Measurements from ENCODE around the gene HMGCR.
"Not testable (repeated sequence)": the region's sequence is repeated elsewhere in the genome, so short reads cannot be mapped to it uniquely, and the experiment has no call there.

The HMGCR gene

DNA sequence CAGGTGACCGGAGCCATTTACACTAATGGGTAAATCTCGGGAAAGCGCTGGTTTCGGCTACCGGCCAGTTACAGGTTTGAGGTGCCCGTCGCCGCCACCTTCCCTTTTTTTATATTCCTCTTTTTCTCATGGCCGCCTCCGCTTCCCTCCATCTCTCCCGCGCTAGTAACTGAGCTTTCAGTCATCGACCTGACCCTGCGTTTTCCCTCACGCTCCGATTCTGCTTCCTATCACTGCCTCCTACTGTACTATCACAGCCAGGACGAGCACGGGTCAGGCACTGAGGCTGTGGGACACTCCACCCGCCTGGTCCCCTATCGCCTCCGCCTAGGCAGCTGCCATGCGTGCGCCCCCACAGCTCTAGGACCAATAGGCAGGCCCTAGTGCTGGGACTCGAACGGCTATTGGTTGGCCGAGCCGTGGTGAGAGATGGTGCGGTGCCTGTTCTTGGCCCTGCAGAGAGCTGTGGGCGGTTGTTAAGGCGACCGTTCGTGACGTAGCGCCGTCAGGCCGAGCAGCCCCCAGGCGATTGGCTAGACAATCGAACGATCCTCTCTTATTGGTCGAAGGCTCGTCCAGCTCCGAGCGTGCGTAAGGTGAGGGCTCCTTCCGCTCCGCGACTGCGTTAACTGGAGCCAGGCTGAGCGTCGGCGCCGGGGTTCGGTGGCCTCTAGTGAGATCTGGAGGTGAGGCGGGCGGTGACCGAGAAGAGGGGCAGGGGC lies at the start of gene HMGCR:
TSS of gene HMGCR (plus strand) at position 606 of the 722 bp plus-strand sequence. CDS start 5,386 bp downstream, outside the sequence.
- DNase-seq = peak; percentile 94

GRCh38 chr5:75291844-75292243 lies 45.2 kb upstream of the HMGCR start:
- DNase-seq = not testable (repeated sequence)

- DNase-seq = no peak
Measured at GRCh38 chr5:75300084-75300483, 36.9 kb upstream of the HMGCR start.

GRCh38 chr5:75303419-75303818 lies 33.6 kb upstream of the HMGCR start:
- DNase-seq = no peak

DNA sequence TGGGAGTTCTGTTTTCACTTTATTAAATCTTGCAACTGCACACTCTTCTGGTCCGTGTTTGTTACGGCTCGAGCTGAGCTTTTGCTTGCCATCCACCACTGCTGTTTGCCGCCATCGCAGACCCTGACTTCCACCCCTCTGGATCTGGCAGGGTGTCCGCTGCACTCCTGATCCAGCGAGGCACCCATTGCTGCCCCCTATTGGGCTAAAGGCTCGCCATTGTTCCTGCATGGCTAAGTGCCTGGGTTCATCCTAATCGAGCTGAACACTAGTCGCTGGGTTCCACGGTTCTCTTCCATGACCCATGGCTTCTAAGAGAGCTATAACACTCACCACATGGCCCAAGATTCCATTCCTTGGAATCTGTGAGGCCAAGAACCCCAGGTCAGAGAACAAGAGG lies 32.5 kb upstream of the HMGCR start:
- DNase-seq = not testable (repeated sequence)

- DNase-seq = no peak
Measured at GRCh38 chr5:75306746-75307145, 30.3 kb upstream of the HMGCR start.

- DNase-seq = no peak
Measured at GRCh38 chr5:75310212-75310611, 26.8 kb upstream of the HMGCR start.

GRCh38 chr5:75319148-75319547 lies 17.9 kb upstream of the HMGCR start:
- not testable (repeated sequence) for DNase-seq

- DNase-seq = no peak
Measured at GRCh38 chr5:75319638-75320037, 17.4 kb upstream of the HMGCR start.

DNA sequence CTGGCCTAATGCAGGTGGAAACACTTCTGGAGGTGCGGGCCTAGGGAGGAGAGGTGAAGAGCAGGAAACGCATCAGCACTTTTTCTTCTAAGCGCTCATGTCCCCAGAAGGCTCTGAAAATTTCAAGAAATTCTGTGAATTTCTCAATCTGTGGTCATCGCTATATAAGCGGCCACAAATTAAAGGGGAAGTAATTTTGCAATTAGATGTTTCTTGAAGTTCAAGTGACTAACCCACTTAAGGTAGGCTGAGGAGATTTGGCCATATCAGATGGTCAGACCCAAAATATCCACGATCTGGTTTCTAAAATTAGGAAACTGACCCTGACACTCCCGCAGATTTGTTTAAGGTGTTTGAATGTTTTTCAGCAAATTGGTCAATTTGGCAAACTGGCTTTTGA lies 16.6 kb upstream of the HMGCR start:
- no peak for DNase-seq

GRCh38 chr5:75322066-75322465 lies 15.0 kb upstream of the HMGCR start:
- DNase-seq = no peak

- DNase-seq = no peak
Measured at GRCh38 chr5:75324791-75325190, 12.2 kb upstream of the HMGCR start.

GRCh38 chr5:75325242-75325641 lies 11.8 kb upstream of the HMGCR start:
- no peak for DNase-seq

- DNase-seq = no peak
Measured at GRCh38 chr5:75330404-75330803, 6.6 kb upstream of the HMGCR start.

DNA sequence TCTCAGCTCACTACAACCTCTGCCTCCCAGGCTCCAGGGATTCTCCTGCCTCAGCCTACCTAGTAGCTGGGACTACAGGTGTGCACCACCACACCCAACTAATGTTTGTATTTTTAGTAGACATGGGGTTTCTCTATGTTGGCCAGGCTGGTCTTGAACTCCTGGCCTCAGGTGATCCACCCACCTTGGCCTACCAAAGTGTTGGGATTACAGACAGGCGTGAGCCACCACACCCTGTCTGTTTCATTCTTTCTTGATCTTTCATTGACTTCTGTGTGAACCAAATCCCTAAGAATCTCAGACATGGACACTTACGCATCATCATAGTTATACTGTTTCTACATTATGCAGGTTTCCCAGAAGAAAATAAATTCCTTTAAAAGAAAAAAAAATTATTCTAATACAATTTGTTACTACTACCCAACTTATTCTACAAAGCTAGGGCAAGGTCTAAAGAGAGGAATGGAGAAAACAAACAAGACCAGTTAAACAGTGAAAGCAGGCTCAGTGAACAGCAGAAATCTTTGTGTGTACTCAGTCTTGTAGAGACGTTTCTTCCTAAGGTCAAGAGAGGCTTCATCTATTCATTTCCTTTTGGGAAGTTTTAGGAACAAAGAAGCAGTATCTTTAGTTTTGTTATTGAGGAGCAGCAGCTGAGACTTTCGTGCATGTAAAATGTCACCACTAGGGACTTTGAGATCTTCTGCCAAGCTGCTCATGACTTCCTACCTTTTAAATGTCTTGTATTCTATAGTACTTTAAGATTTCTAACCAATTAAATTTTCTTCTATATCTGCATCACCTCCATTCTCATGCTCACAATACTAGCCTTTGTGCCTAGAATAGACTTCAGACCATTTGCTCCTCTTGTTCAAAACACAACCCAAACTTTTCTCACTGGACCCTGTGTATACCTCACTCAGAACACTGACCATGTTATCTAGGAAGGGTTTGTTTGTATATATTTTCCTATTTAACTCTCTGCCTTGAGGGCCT lies 5.6 kb upstream of the HMGCR start:
- no peak for DNase-seq

DNA sequence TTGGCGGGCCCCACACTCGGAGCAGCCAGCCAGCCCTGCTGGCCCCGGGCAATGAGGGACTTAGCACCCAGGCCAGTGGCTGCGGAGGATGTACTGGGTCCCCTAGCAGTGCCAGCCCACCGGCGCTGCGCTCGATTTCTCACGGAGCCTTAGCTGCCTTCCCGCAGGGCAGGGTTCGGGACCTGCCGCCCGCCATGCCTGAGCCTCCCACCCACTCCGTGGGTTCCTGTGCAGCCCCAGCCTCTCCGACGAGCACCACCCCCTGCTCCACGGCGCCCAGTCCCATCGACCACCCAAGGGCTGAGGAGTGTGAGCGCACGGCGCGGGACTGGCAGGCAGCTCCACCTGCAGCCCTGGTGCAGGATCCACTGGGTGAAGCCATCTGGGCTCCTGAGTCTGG lies 3.3 kb upstream of the HMGCR start:
- DNase-seq = not testable (repeated sequence)

DNA sequence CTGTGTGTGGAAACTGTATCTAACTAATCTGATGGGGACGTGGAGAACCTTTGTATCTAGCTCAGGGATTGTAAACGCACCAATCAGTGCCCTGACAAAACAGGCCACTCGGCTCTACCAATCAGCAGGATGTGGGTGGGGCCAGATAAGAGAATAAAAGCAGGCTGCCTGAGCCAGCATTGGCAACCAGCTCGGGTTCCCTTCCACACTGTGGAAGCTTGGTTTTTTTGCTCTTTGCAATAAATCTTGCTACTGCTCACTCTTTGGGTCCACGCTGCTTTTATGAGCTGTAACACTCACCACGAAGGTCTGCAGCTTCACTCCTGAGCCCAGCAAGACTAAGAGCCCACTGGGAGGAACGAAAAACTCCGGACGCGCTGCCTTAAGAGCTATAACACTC lies 2.6 kb upstream of the HMGCR start:
- not testable (repeated sequence) for DNase-seq

GRCh38 chr5:75335486-75335885 lies 1.5 kb upstream of the HMGCR start:
- DNase-seq = no peak

DNA sequence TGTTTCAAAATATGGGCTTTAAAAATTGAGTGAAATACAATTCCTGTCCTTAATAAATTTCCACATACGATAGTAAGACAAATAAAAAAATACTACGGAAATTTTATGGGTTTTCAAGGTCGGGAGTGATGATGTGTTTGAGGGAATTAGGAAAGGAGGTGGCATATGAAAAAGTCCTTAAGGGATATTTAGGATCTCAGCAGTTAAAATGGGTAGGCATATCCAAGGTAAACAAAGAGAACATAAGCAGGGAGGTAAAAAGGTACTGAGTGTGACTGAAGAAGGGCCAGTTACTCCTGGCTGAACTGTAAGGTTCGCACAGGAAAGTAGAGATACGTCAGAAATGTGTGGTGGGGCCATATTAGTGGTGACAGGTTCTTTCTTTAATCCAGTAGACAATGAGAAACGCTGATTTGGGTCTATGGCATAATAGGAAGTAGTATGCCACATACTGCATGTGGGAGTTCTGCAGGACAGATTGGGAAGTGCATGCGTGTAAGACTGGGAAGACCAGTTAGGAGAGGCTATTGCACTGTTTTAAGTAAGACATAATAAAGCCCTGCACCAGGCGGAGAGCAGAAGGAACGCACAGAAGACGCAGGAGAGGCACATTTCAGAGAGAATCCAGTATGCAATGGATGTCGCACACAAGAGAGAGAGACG lies 937 bp upstream of the HMGCR start:
- DNase-seq = peak; percentile 45

GRCh38 chr5:75337366-75338021 lies 474 bp downstream of the HMGCR start:
- DNase-seq = no peak

DNA sequence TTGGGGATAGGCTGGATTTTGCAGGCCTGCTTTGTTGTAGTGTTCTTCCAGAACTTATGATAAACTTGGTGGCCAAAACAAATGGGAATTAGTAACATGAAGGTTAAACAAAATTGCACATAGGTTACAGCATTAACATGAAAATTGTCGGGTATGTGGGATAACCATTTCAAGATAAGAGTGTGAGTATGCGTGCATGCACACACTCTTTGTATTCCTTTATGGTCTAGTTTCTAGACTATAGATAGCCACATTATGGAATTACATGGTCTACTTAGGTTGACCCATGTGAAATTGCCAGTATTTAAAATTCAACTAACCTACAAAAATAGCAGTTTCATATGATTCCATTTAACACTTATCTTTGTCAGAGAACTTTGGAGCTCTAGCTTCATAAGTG lies 1.4 kb downstream of the HMGCR start:
- no peak for DNase-seq

GRCh38 chr5:75340714-75341478 lies 3.9 kb downstream of the HMGCR start:
- no peak for DNase-seq

All from NCI-H1105 treated with DMSO at 0.1 percent for 48 hours (cell line).